ENCODE data around the gene WDR64. TPM values are rescaled to one million over a fixed set of nuclear protein-coding genes. Genes with fewer than 3 reads are reported as not detected.

WDR64 gene
- total RNA-seq, 4 donors from 2014 or later, result not detected

- DNase-seq (ENCODE audit: low spot score in 2 of 2), result no peak
- 62% methylated on average over 2 of the region's 2 CpGs for WGBS
Observed at GRCh38 chr1:241808265-241808664, 156.2 kb downstream of the WDR64 start.

GRCh38 chr1:241810769-241811405, 158.8 kb downstream of the WDR64 start:
- Histone ChIP-seq H3K27ac (no peak overlapping the region), H3K4me3 (no peak overlapping the region), H3K27me3 (no peaks in the 10 kb centered on the region), H3K36me3 (no peaks in the 10 kb centered on the region), H3K4me1 (no peaks in the 10 kb centered on the region), H3K9me3 (no peaks in the 10 kb centered on the region)
- no peak for DNase-seq (ENCODE audit: low spot score in 2 of 2)
- no peak for TF ChIP-seq CTCF (IDR thresholded peaks at IDR 0.05)
- TF ChIP-seq EP300 (IDR thresholded peaks at IDR 0.05), result no peak
- no peak for TF ChIP-seq POLR2A (IDR thresholded peaks at IDR 0.05)
- no peak for TF ChIP-seq POLR2AphosphoS5 (IDR thresholded peaks at IDR 0.05)
- WGBS, result 77% methylated on average over 8 of the region's 8 CpGs

More at GRCh38 chr1:241808265-241808664, 156.2 kb downstream of the WDR64 start:
- Histone ChIP-seq H3K4me1 (no peaks in the 10 kb centered on the region), H3K27me3 (no peaks in the 10 kb centered on the region), H3K27ac (no peak overlapping the region), H3K4me3 (no peak overlapping the region), H3K36me3 (no peaks in the 10 kb centered on the region), H3K9me3 (no peaks in the 10 kb centered on the region)
- TF ChIP-seq POLR2A (IDR thresholded peaks at IDR 0.05) (no peak), POLR2AphosphoS5 (IDR thresholded peaks at IDR 0.05) (no peak), EP300 (IDR thresholded peaks at IDR 0.05) (no peak), CTCF (IDR thresholded peaks at IDR 0.05) (no peak)

DNA sequence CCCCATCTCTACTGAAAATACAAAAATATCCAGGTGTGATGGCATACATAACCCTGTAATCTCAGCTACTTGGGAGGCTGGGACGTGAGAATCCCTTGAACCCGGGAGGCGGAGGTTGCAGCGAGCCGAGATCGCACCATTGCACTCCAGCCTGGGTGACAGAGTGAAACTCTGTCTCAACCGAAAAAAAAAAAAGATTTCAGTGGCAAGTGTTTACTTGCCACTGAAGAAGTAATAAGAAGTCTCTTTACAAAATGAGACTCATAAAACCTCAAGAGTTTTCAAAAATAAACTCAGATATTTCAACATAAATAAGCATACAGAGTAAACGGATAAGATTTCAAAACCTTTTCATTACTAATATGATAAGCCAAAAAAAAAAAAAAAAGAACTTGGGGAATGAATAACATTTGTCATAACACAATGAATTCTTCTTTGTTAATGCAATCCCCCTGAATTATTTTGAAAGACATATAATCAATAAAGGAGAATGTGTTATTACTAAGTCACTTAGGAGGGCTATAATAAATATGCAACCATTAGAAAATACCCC, 161.8 kb downstream of the WDR64 start:
- WGBS, result 86% methylated on average over 8 of the region's 8 CpGs
- H3K27ac ChIP-seq, result no peak overlapping the region
- H3K27me3 ChIP-seq, result no peaks in the 10 kb centered on the region
- no peak overlapping the region for H3K4me3 ChIP-seq
- no peaks in the 10 kb centered on the region for H3K36me3 ChIP-seq
- H3K4me1 ChIP-seq, result no peaks in the 10 kb centered on the region
- no peaks in the 10 kb centered on the region for H3K9me3 ChIP-seq
- TF ChIP-seq POLR2AphosphoS5 (IDR thresholded peaks at IDR 0.05) (no peak), POLR2A (IDR thresholded peaks at IDR 0.05) (no peak), EP300 (IDR thresholded peaks at IDR 0.05) (no peak), CTCF (IDR thresholded peaks at IDR 0.05) (no peak)
- DNase-seq (ENCODE audit: low spot score in 2 of 2), result no peak

DNA sequence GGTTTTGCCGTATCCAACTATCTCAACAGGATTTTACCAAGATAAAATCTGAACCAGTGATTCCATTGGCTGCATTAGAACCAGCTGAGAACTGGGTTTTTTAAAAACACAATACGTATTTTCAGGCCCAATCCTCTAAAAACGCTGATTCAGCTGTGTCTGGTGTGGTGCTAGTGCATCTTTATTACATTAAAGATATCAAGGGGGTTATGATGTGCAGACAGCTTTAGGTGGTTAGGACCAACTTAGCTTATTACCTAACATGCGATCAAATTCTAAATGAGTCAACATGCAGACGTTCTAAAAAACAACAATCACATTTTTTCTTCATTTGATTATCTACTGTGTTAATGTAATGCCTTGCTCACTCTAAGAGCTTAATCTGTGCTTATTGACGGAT, 163.9 kb downstream of the WDR64 start:
- DNase-seq (ENCODE audit: low spot score in 2 of 2), result no peak
- TF ChIP-seq EP300 (IDR thresholded peaks at IDR 0.05) (no peak), POLR2AphosphoS5 (IDR thresholded peaks at IDR 0.05) (no peak), CTCF (IDR thresholded peaks at IDR 0.05) (no peak), POLR2A (IDR thresholded peaks at IDR 0.05) (no peak)
- WGBS, result 91% methylated on average over 6 of the region's 6 CpGs
- H3K4me1 ChIP-seq, result no peaks in the 10 kb centered on the region
- no peak overlapping the region for H3K27ac ChIP-seq
- H3K9me3 ChIP-seq, result no peaks in the 10 kb centered on the region
- no peaks in the 10 kb centered on the region for H3K36me3 ChIP-seq
- no peak overlapping the region for H3K4me3 ChIP-seq
- H3K27me3 ChIP-seq, result no peaks in the 10 kb centered on the region

DNA sequence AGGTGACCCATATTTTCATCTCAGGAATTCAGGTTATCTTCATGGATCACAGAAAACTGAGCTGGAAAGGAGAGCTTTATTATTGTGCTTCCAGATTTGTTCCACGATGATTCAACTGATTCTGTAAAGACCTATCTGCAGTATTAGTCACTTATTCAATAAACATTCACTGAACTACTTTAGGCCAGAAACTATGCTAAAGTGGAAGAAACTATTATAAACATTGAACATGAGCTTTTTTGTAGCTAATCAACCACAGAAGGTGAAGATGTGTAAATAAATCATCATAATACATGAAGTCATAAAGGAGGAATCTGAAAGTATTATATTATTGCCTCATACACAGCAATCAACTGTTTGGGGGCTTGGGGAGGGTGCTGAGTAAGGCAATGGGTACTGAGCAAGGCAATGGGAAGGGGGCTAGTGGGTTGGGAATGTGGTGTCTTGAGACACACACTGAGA, 165.3 kb downstream of the WDR64 start:
- 77% methylated on average over 1 of the region's 1 CpG for WGBS
- no peak overlapping the region for H3K27ac ChIP-seq
- no peaks in the 10 kb centered on the region for H3K9me3 ChIP-seq
- H3K27me3 ChIP-seq, result no peaks in the 10 kb centered on the region
- no peaks in the 10 kb centered on the region for H3K4me1 ChIP-seq
- no peak for DNase-seq (ENCODE audit: low spot score in 2 of 2)
- no peak overlapping the region for H3K4me3 ChIP-seq
- H3K36me3 ChIP-seq, result no peaks in the 10 kb centered on the region
- TF ChIP-seq POLR2AphosphoS5 (IDR thresholded peaks at IDR 0.05), result no peak
- TF ChIP-seq EP300 (IDR thresholded peaks at IDR 0.05), result no peak
- no peak for TF ChIP-seq POLR2A (IDR thresholded peaks at IDR 0.05)
- no peak for TF ChIP-seq CTCF (IDR thresholded peaks at IDR 0.05)
